HepG2 (cell line): ENCODE data around the gene CTDSP1. TPM values are rescaled to one million over a fixed set of nuclear protein-coding genes. Genes with fewer than 3 reads are reported as not detected.

Source experiments
- HOXA5 ChIP-seq: sonication (generic); formaldehyde crosslinking; IDR thresholded peaks from 2 replicates; pipeline ENCODE4 v1.4.0; 2020; ENCODE audit warnings: missing genetic modification reagents
- KLF11 ChIP-seq: IDR thresholded peaks from 2 replicates; pipeline ENCODE4 v1.6.1; 2016; ENCODE audit warnings: missing compliant biosample characterization
- ZNF577 ChIP-seq: sonication (generic); formaldehyde crosslinking; IDR thresholded peaks from 2 replicates; pipeline ENCODE4 v1.4.0; 2020; ENCODE audit warnings: mild to moderate bottlenecking, low read depth, missing genetic modification reagents, borderline replicate concordance
- ZNF672 ChIP-seq: sonication (generic); formaldehyde crosslinking; IDR thresholded peaks from 2 replicates; pipeline ENCODE4 v1.8.1; 2022; ENCODE audit warnings: missing genetic modification reagents
- ZSCAN12 ChIP-seq: sonication (generic); formaldehyde crosslinking; IDR thresholded peaks from 2 replicates; pipeline ENCODE4 v1.9.0; 2021; ENCODE audit warnings: mild to moderate bottlenecking, missing genetic modification reagents
- polyA plus RNA-seq, 8 experiments: library from polyadenylated mRNA; depleted of rRNA in 3 of 8; stranded (reverse) in 7 of 8; unstranded in 1 of 8; fragments of >200 nt; fragmentation: Illumina TruSeq in 4 of 8; extraction: Trizol in 4 of 8; gene quantifications; 2 replicates each; pipeline versions ENCODE4 v1.2.1 to v1.2.3, GENCODE V29; 2011 to 2016; ENCODE audit warnings: low read depth in 4 of 8, missing spikeins in 1 of 8, mixed read lengths in 1 of 8; ENCODE audit not compliant: insufficient read depth in 1 of 8
- total RNA-seq, 5 experiments: library from RNA; depleted of rRNA; stranded (reverse); fragments of >200 nt; fragmentation: Illumina TruSeq; extraction: Trizol; gene quantifications; 2 replicates each; pipeline ENCODE4 v1.2.3, GENCODE V29; 2016; ENCODE audit warnings: low read depth in 1 of 5
- TF ChIP-seq, protein P1 (sequence below), 2 experiments: fragments of 450-650 bp in 1 of 2; sonication (generic) in 1 of 2; formaldehyde crosslinking in 1 of 2; IDR thresholded peaks; 2 replicates each; pipeline versions ENCODE4 v1.6.1 to v1.8.0; 2016 to 2022; ENCODE audit warnings: antibody characterized with exemption in 1 of 2, mild to moderate bottlenecking in 1 of 2, missing genetic modification reagents in 1 of 2
- TF ChIP-seq, protein P2 (sequence below): sonication (generic); formaldehyde crosslinking; IDR thresholded peaks from 2 replicates; pipeline ENCODE4; 2020; ENCODE audit warnings: missing genetic modification reagents, mild to moderate bottlenecking, borderline replicate concordance
- TF ChIP-seq, protein P3 (sequence below): sonication (generic); formaldehyde crosslinking; IDR thresholded peaks from 2 replicates; pipeline ENCODE4 v1.4.0; 2020; ENCODE audit warnings: missing genetic modification reagents, borderline replicate concordance

CTDSP1 gene
- total and polyA plus RNA-seq, 2 of the 13 experiments (the other 11 are each of a cell fraction or from before 2014, with no cell fraction given), result 91.0 to 268 TPM

DNA sequence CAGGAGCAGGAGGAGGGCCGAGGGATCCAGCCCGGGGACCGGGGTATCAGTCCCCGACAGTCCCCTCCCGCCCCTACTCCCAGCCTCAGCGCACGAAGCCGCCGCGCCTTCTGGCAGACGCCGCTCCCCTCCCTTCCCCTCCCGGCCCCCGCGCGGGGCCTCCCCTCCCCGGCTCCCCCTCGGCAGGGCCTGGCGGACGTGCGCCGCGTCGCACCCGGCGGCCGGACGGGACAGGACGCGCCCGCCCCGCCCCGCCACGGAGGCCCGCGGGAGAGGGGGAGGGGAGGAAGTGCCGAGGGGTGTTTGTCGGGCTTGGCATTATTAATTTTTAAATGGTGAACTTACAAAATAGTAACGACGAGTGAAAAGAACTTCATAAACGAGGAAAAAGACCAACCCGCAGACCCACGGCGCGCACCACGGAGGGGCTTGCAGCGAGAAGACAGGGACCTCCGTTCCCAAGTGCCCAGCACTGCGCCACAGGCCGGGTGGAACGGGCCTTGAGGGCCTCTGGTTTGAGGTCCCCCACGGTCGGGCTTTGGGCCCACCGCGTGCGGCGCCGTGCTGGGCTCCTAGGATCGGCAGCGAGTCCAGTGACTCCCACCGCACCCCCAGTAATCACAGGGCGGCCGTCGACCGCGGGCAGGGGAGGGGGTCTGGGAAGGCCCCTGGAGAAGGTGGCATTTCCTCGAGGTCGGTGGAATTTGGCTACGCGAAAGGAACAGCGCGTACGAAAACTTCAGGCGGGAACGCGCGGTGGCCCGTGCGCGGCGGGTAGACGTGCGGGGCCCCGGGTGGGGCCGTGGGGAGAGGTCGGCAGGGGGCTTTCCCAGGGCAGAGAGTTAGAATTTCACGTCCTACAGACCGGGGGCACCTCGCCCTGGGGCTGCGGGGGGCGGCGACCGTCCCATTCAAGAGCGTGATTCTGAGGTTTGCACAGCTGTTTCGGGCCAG lies 954 bp upstream of the CTDSP1 start (continued):
- TF ChIP-seq, protein P1, sequence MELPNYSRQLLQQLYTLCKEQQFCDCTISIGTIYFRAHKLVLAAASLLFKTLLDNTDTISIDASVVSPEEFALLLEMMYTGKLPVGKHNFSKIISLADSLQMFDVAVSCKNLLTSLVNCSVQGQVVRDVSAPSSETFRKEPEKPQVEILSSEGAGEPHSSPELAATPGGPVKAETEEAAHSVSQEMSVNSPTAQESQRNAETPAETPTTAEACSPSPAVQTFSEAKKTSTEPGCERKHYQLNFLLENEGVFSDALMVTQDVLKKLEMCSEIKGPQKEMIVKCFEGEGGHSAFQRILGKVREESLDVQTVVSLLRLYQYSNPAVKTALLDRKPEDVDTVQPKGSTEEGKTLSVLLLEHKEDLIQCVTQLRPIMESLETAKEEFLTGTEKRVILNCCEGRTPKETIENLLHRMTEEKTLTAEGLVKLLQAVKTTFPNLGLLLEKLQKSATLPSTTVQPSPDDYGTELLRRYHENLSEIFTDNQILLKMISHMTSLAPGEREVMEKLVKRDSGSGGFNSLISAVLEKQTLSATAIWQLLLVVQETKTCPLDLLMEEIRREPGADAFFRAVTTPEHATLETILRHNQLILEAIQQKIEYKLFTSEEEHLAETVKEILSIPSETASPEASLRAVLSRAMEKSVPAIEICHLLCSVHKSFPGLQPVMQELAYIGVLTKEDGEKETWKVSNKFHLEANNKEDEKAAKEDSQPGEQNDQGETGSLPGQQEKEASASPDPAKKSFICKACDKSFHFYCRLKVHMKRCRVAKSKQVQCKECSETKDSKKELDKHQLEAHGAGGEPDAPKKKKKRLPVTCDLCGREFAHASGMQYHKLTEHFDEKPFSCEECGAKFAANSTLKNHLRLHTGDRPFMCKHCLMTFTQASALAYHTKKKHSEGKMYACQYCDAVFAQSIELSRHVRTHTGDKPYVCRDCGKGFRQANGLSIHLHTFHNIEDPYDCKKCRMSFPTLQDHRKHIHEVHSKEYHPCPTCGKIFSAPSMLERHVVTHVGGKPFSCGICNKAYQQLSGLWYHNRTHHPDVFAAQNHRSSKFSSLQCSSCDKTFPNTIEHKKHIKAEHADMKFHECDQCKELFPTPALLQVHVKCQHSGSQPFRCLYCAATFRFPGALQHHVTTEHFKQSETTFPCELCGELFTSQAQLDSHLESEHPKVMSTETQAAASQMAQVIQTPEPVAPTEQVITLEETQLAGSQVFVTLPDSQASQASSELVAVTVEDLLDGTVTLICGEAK (IDR thresholded peaks at IDR 0.05), result no peak
- TF ChIP-seq, protein P1 (CRISPR knock-in tag; IDR thresholded peaks at IDR 0.05), result peak; percentile 58
- TF ChIP-seq ZSCAN12 (CRISPR knock-in tag) (peak; percentile 9; the same call in 1 of the 2 replicates), ZNF672 (CRISPR knock-in tag) (0 out of 2 replicates have a peak, but pooled peaks have one; percentile 73), HOXA5 (peak; percentile 90; the same call in 1 of the 2 replicates), ZNF577 (0 out of 2 replicates have a peak, but pooled peaks have one; percentile 37), KLF11 (no peak)
- TF ChIP-seq, protein P2, sequence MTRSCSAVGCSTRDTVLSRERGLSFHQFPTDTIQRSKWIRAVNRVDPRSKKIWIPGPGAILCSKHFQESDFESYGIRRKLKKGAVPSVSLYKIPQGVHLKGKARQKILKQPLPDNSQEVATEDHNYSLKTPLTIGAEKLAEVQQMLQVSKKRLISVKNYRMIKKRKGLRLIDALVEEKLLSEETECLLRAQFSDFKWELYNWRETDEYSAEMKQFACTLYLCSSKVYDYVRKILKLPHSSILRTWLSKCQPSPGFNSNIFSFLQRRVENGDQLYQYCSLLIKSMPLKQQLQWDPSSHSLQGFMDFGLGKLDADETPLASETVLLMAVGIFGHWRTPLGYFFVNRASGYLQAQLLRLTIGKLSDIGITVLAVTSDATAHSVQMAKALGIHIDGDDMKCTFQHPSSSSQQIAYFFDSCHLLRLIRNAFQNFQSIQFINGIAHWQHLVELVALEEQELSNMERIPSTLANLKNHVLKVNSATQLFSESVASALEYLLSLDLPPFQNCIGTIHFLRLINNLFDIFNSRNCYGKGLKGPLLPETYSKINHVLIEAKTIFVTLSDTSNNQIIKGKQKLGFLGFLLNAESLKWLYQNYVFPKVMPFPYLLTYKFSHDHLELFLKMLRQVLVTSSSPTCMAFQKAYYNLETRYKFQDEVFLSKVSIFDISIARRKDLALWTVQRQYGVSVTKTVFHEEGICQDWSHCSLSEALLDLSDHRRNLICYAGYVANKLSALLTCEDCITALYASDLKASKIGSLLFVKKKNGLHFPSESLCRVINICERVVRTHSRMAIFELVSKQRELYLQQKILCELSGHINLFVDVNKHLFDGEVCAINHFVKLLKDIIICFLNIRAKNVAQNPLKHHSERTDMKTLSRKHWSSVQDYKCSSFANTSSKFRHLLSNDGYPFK (CRISPR knock-in tag), result 0 out of 2 replicates have a peak, but pooled peaks have one; percentile 6
- TF ChIP-seq, protein P3, sequence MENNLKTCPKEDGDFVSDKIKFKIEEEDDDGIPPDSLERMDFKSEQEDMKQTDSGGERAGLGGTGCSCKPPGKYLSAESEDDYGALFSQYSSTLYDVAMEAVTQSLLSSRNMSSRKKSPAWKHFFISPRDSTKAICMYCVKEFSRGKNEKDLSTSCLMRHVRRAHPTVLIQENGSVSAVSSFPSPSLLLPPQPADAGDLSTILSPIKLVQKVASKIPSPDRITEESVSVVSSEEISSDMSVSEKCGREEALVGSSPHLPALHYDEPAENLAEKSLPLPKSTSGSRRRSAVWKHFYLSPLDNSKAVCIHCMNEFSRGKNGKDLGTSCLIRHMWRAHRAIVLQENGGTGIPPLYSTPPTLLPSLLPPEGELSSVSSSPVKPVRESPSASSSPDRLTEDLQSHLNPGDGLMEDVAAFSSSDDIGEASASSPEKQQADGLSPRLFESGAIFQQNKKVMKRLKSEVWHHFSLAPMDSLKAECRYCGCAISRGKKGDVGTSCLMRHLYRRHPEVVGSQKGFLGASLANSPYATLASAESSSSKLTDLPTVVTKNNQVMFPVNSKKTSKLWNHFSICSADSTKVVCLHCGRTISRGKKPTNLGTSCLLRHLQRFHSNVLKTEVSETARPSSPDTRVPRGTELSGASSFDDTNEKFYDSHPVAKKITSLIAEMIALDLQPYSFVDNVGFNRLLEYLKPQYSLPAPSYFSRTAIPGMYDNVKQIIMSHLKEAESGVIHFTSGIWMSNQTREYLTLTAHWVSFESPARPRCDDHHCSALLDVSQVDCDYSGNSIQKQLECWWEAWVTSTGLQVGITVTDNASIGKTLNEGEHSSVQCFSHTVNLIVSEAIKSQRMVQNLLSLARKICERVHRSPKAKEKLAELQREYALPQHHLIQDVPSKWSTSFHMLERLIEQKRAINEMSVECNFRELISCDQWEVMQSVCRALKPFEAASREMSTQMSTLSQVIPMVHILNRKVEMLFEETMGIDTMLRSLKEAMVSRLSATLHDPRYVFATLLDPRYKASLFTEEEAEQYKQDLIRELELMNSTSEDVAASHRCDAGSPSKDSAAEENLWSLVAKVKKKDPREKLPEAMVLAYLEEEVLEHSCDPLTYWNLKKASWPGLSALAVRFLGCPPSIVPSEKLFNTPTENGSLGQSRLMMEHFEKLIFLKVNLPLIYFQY, result 0 out of 2 replicates have a peak, but pooled peaks have one; percentile 12
